Measurements from ENCODE around the gene RAX2. TPM values are rescaled to one million over a fixed set of nuclear protein-coding genes. Genes with fewer than 3 reads are reported as not detected.

RAX2 gene
- total and polyA plus RNA-seq, 2 donors from 2014 or later, result not detected

GRCh38 chr19:3818918-3819317, 46.9 kb upstream of the RAX2 start:
- no peak overlapping the region for H3K4me3 ChIP-seq (ENCODE audit: low read length in 3 of 3)
- intact Hi-C loops (cut with DNase I), result no loop called here
- FAIRE-seq, result no peak

GRCh38 chr19:3818466-3818865, 46.4 kb upstream of the RAX2 start:
- H3K9me3 ChIP-seq (ENCODE audit: control insufficient read depth in 2 of 3, insufficient read depth in 1 of 3, low read length in 3 of 3), result no peaks in the 10 kb centered on the region
- DNase-seq (peak in 1 of 5 donors; percentile 25), FAIRE-seq (no peak)
- H3K27ac ChIP-seq (ENCODE audit: low read depth in 2 of 2, low read length in 2 of 2), result peak overlapping the region in 1 of 2 donors; percentile 20
- no peak overlapping the region for H3K4me3 ChIP-seq (ENCODE audit: low read length in 3 of 3)
- H3K27me3 ChIP-seq (ENCODE audit: control insufficient read depth, insufficient read depth, low read length), result no peaks in the 10 kb centered on the region
- H3K9ac ChIP-seq (ENCODE audit: low read length in 3 of 3), result no peak overlapping the region
- peaks cover 0 to 3% (median 0%) of the 10 kb centered on the region in 3 donors for H3K4me1 ChIP-seq (ENCODE audit: control insufficient read depth in 2 of 3, insufficient read depth in 2 of 3, low read depth in 1 of 3, low read length in 3 of 3)
- intact Hi-C loops (cut with DNase I), result no loop called here
- H3K36me3 ChIP-seq (ENCODE audit: control insufficient read depth in 2 of 3, insufficient read depth in 3 of 3, low read length in 3 of 3), result no peaks in the 10 kb centered on the region
- TF ChIP-seq CTCF (IDR thresholded peaks at IDR 0.05; ENCODE audit: borderline replicate concordance, extremely low read depth, insufficient read depth), result no peak

More at GRCh38 chr19:3818918-3819317, 46.9 kb upstream of the RAX2 start:
- Histone ChIP-seq H3K9ac (ENCODE audit: low read length in 3 of 3) (no peak overlapping the region), H3K27me3 (ENCODE audit: control insufficient read depth, insufficient read depth, low read length) (no peaks in the 10 kb centered on the region), H3K36me3 (ENCODE audit: control insufficient read depth in 2 of 3, insufficient read depth in 3 of 3, low read length in 3 of 3) (no peaks in the 10 kb centered on the region), H3K4me1 (ENCODE audit: control insufficient read depth in 2 of 3, insufficient read depth in 2 of 3, low read depth in 1 of 3, low read length in 3 of 3) (peaks cover 0 to 2% (median 0%) of the 10 kb centered on the region in 3 donors), H3K27ac (ENCODE audit: low read depth in 2 of 2, low read length in 2 of 2) (no peak overlapping the region), H3K9me3 (ENCODE audit: control insufficient read depth in 2 of 3, insufficient read depth in 1 of 3, low read length in 3 of 3) (no peaks in the 10 kb centered on the region)
- no peak for TF ChIP-seq CTCF (IDR thresholded peaks at IDR 0.05; ENCODE audit: borderline replicate concordance, extremely low read depth, insufficient read depth)
- DNase-seq, result no peak

- Histone ChIP-seq H3K27ac (ENCODE audit: low read depth in 2 of 2, low read length in 2 of 2) (peak overlapping the region in 1 of 2 donors; percentile 20), H3K36me3 (ENCODE audit: control insufficient read depth in 2 of 3, insufficient read depth in 3 of 3, low read length in 3 of 3) (no peaks in the 10 kb centered on the region), H3K4me3 (ENCODE audit: low read length in 3 of 3) (no peak overlapping the region), H3K9me3 (ENCODE audit: control insufficient read depth in 2 of 3, insufficient read depth in 1 of 3, low read length in 3 of 3) (no peaks in the 10 kb centered on the region), H3K9ac (ENCODE audit: low read length in 3 of 3) (no peak overlapping the region), H3K4me1 (ENCODE audit: control insufficient read depth in 2 of 3, insufficient read depth in 2 of 3, low read depth in 1 of 3, low read length in 3 of 3) (peaks cover 0 to 5% (median 0%) of the 10 kb centered on the region in 3 donors), H3K27me3 (ENCODE audit: control insufficient read depth, insufficient read depth, low read length) (no peaks in the 10 kb centered on the region)
- FAIRE-seq (no peak), DNase-seq (no peak)
- TF ChIP-seq CTCF (IDR thresholded peaks at IDR 0.05; ENCODE audit: borderline replicate concordance, extremely low read depth, insufficient read depth), result no peak
- intact Hi-C loops (cut with DNase I), result no loop called here
Measured at GRCh38 chr19:3817761-3818160, 45.7 kb upstream of the RAX2 start.
